HG02642 (cell line): Measurements from ENCODE around the gene ANKRD42.

Experiments used
- ATAC-seq: cut with Tn5 transposase; IDR thresholded peaks from one replicate; pipeline ENCODE4 v1.9.1; 2021; ENCODE audit warnings: mild to moderate bottlenecking; ENCODE audit not compliant: unreplicated experiment, poor library complexity

Gene ANKRD42

DNA sequence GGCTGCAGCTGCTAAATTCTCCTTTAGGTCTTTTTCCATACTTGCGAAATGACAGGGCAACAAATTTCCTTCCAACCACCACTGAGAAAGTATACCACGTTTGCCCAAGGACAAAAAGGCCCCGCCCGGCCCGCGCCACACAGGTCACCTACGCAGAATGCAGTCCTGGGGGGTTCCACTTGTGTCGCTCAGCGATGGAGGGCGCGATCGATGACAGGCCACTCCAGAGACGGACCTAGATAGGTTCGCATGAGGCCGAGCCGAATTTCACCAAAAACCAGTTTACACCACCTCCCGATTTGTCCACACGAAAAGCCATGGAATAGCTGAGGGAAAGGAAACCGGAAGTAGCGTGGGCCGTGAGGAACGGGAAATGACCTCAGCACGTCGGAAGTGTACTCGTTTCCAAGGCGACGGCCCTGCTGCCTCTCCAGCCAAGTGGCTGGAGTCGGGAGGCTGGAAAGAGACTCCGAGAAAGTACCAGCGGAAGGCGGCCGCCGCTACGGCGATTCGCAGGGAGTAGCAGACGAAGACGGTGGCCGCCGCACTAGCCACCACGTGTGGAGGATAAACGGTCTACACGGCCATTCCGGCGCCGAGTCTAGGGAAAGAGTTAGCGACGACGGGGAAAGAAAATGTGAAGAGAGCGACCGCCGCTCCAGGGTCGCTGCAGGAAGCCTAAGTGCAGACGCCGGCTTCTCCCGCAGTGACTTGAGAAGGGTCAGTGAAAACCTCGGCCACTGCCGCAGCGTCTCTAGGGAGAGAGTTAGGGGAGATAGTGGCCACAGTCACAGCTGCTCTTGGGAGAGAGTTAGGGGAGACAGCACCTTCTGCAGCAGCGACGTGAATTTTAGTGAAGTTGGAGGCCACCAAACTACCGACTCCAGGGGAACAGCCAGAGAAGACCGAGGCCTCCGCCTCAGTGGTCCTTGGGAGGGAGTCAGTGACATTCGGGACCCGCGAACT lies at the start of gene ANKRD42:
Gene ANKRD42 (plus strand): TSS at position 398 of the 966 bp plus-strand sequence. CDS start 959 bp downstream, outside the sequence.
- peak; percentile 95 for ATAC-seq

DNA sequence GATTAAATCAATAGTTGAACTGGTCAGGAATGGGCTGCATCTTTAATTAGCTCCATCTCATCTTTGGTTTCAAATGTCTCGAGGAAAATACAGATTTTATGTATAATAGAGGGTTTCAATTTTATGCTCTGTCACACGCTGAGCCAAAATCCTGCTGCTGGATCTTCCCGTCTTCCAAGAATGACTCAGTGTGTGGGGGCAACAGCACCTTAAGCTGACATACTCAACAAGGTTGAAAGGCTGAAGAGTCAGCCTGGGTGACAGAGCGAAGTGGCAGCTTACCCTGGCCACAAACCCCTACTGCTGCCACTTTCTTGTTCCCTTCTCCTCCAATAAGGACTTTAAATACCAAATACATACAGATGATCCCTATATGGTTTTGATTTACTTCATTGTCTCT lies 45.6 kb upstream of the ANKRD42 start:
- no peak for ATAC-seq

DNA sequence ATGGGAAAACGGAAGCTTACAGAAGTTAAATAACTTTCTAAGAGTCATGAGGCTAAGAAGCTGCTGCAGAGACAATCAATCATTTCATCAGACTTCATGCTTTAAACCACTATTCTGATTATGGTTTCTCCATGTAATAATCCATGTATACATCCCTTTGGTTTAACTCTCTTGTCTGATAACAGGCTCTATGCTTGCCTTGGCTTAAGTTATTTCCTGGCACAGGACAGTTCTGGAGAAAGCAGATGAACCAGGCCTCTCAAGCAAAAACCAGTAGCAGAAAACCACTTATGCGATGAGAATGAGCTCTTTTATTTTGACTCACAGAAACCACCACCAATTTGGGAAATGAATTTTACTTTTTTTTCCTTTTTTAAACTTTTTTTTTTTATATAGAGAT lies 43.1 kb upstream of the ANKRD42 start:
- ATAC-seq: no peak

DNA sequence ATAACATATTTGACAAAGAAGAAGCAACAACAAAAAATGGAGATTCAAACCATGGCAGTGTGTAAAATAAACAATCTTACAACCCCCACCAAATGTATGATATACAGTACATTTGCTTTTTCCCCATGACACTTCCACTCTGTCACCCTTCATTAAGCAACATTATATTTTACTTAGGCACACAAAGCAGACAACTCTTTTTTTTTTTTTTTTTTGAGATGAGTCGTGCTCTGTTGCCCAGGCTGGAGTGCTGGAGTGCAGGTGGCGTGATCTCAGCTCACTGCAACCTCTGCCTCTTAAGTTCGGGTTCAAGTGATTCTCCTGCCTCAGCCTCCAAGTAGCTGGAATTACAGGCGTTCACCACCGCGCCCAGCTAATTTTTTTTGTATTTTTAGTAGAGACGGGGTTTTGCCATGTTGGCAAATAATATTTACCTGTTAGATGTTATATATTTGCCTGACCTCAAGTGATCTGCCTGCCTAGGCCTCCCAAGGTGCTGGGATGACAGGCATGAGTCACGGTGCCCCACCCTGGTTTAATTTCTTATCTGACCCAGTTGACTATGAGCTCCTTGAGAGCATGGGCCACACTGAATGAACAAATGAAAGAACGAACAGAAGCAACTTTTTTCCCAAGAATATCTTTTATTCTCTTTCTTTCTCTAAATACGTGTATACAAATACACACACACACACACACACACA lies 42.1 kb upstream of the ANKRD42 start:
- ATAC-seq: no peak

DNA sequence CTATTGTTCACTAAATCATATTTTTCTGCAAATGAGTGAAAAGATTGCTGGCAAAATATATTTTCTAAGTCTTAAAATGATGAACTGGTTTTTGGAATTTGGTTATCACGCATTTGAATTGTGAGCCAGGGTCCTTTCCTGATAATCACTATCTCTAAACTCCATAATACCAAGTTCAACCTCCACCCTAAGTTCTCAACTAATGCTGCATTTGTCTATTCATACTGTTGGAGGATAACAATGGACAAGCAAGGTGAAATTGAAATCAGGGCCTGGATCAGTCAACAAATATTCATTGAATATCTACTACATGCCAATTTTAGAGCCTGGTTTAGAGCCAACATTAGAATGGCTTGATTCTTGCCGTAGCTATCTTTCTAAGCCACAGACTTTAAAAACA lies 41.2 kb upstream of the ANKRD42 start:
- no peak for ATAC-seq

DNA sequence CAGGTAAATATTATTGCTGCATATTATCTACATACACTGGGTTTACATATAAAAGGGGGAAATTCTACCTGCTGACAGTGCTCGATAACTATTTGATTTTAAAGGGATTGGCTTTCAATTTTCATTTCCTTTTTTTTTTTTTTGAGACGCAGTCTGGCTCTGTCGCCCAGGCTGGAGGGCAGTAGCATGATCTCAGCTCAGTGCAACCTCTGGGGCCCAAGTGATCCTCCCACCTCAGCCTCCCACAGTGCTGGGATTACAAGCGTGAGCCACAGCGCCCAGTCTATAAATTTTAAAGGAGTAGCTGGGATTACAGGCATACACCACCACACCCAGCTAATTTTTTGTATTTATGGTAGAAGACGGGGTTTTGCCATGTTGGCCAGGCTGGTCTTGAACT lies 39.7 kb upstream of the ANKRD42 start:
- ATAC-seq: no peak

DNA sequence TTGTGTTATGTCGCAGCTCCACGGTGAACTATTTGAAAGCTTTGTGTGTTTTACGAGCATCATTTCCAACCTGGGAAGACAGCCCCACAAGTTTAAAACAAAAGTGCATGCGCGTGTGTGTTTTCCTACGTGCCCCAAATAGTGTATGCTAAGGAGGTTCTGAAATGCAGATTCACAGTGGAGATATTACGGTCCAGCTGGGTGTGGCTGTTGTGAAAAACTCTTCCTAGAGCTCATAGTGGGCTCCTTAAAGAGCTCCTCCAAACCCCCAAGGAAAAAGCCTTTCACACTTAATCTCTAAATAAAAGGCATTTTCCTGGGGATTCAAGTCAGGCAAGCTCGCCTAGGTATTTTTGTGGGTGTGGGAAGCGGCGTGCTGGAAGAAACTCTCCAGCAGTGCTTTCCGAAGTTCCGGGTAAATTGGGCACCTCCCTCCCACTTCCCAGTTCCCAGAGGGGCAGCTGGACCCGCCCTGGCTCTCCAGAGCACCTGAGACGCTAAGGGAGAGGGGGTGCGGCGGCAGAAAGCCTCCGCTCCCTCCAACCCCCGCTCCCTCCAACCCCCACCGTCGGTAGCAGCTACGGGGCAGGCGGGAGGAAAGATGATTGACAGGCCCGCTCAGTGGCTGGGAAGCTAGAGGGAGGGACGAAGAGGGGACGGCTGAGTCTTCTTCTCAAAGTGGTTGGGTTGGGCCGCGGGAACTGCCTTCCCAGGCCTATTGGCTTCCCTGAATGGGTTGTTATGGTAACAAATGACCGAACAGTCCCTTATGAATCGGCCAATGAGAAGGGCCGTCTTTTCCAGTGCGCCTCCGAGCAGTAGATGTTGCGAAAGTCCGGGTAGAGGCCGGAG lies 37.1 kb upstream of the ANKRD42 start:
- peak; percentile 95 for ATAC-seq

DNA sequence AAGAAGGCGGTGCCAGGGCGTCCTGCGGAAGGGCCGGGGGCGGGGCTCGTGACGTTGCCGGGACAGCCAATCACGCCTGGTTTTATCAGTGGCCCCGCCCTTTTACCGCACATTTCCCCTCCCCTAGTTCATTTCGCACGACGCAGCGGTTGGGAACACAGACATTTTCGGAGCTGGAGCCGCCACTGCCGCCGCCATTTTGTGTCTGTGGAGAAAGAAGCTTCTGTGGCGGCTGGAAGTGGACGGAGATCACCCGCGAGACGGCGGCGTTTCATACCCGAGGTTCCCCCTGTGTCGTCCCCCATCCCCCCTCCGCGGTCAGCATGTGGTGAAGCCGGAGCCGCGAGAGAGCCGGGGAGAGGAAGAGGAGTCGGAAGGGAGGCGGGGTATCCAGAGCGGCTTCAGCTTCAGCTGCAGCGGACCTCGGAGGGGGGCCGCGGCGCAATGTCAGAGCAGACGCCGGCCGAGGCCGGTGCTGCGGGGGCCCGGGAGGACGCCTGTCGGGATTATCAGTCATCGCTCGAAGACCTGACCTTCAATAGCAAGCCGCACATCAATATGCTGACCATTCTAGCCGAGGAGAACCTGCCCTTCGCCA lies 36.4 kb upstream of the ANKRD42 start, which contains the start of gene PCF11:
Gene PCF11 (plus strand): TSS at position 136 of the 598 bp plus-strand sequence. CDS start 309 bp downstream, at position 445.
- ATAC-seq: peak; percentile 16

DNA sequence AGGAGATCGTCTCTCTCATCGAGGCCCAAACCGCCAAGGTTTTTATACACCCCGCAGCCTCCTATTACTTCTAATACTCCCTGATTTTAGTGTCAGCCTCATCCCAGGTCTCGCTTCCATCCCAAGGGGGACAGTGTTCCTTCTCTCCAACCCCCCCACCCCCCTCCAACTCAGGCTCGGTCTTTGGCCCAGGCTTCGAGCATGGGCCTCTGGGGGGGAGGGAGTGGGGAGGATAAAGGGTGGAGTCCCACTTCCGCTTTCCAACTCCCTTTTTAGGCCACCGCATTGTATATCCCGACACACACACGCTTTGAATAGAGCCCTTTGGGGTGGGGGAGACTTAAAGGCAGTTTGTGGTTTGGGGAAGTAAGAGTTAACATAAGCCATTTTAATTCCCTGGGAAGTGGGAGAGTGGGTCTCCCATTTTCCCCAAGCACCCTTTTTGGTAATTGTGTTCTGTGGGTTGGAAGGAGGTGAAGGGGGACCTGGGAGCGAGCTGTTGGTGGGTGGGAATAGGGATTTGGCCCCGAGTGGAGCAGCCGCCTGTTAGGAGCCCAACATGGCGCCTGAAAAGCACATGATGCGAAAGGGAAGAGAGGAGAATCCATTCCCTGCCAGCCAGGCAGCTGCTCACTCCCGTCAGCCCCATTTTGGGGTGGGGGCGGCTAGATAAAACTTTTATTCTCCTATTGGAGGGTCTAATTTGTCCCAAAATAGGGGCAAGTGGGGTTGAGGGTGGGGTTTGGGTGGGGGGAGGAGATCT lies 35.7 kb upstream of the ANKRD42 start:
- no peak for ATAC-seq

DNA sequence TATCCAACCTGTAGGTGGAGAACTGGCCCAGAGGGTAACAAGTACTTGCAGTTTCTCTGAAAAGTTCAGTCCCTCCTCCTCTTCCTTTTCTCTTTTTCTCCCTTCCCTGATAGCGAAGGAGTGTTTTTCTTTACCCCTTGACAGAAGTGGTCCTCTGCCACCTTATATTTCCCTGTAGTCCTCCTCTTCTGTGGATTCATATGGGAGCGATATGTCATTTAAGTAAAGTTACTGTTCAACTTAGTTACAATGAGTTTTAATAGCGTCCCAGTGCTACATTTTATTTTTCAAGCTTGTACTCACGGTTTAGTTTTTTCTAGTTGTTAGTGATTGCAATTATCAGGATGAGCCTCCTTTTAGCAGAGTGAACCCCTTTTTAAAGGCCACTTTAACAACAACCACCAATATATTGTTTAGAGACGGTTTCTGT lies 35.1 kb upstream of the ANKRD42 start:
- no peak for ATAC-seq

DNA sequence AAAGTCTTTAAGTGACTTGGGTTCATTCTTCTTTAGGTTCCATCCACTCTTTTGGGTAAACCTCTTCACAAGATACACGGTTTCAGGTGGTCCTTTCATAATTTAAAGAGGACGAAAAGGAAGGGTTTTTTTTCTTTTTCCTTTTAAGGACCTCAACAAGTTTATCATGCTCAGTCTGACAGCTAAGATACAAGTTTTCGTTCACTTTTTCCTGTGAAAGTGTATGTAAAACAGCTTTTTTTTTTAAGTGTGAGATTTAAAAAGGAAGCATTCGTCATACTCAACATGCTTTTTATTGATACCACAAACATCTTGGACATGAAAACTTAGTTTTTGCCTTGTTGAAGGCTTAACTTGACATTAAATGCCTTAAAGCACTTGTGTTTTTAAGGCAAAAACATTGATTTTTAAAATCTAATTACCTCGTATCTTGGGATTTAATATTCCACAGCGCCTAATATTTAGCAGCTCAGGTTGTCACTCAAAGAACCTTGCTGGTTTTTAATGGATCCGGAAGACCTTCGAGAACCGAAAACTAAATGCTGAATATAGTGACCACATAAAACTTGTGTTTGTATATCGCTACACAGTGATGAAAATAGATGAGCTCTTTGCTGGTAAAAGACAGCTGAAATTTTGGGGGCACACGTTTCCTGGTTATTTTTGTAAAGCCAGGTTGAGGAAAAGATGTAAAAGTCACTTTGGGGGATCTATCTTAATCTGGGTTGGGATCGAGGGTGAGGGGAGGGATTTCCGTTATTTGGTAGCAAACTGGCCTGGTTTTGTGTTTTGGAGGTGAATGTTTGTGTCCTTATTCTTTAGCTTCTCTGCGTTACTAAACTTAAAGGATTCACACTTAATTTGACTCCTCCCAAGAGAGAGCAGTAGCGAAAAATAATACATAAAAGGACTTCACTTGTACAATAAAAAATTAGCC lies 34.3 kb upstream of the ANKRD42 start:
- no peak for ATAC-seq

DNA sequence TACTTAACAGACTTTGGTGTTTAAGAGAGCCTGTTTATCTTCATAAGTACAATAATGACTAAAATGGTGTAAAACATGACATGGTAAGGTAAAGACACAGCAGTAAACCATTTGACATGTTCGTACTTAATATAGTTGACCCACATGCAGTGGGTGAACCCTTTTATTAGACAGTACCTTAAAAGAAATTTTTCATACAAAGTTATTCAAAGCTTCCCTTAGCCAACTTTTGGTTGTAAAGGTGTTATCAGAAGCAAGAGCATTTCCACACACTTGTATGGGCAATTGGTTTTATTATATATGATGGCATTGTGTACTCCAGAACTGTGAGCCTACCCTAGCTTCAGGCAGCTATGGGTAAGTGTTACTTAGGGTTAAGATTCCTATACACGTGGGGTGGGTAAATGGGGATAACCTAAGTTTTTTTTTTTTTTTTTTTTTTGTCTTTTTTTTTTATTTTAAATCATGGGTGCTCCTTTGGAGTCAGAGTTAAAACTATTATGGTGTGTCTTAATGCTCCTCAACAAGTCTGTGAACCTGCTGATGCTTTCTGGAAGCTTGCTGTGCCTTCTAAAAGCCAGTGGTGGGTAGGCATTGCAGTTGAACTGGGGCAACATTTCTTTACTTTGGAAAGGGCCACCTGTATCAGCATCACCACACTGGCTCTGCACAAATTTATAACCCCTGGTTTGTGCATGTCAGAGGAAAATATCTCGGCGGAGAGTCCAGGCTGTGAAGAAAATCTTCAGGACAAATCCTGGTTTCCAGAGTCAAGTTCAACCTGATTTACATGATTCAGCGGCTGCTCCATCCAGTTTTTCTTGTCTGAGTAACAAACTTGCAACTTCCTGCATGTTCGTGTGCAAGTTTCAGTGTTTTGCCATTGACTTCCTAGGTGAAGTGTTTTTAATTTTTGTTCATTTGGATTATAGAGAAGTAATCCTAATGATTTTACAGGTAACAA lies 33.3 kb upstream of the ANKRD42 start:
- ATAC-seq: no peak

DNA sequence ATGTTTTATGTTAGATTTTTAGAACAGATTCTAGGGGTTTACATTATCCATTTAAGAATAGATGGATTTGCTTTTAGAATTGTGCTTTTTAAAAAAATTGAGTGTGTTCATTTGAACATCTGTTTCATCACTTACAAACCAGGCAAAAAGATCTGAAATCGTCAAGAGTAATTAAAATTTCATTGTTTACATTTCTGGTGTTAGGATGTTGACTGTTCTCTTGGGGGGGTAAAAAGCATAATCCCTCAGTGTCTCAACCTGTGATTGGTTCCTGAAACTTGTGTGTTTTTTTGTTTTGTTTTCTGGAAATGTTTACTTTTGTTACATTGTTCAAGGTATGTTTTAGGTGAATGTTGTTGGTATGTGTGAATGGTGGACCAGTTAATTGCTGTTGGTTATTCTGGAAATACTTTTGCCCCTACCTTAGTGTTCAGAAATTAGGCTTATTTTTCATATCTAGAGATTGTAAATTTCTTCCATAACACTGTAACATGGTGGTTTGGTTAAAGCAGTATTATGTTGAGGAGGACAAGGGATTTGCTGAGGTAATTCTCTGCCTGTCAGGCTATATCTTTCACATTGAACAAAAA lies 31.8 kb upstream of the ANKRD42 start:
- no peak for ATAC-seq

DNA sequence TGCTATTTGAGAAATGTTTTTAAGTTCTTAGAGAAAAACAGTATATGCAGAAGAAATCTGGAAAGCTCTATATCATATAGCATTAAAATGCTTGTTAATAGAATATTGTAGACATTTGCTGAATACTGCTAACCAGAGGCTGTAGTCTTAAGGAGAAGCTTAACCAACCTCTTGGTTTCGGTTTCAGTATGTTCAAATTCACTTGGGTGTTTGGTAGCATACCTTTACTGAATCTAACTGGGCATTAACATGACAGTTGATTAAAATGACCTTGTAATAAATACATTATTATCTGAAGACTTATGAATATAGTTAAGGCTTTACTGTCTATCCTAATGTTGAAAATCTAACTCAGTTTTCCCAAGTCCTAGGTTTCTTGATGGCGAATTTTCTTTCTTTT lies 31.1 kb upstream of the ANKRD42 start:
- ATAC-seq: peak; percentile 46

DNA sequence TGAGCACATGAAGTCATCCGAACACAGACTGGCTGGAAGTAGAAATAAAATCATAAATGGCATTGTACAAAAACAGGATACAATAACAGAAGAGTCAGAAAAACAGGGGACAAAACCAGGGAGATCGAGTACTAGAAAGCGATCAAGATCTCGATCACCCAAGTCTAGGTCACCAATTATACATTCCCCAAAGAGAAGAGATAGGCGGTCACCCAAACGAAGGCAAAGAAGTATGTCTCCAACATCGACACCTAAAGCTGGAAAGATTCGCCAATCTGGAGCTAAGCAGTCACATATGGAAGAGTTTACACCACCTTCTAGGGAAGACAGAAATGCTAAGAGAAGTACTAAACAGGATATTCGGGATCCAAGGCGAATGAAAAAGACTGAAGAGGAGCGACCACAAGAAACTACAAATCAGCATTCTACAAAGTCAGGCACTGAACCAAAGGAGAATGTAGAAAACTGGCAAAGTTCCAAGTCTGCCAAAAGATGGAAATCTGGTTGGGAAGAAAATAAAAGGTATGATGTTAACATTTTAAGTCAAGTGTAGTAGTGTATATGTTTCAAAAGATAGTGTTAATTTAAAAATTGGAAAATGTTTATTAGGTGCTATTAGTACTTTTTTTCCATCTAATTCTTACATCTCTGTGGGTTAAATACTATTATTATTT lies 27.2 kb upstream of the ANKRD42 start:
- no peak for ATAC-seq

DNA sequence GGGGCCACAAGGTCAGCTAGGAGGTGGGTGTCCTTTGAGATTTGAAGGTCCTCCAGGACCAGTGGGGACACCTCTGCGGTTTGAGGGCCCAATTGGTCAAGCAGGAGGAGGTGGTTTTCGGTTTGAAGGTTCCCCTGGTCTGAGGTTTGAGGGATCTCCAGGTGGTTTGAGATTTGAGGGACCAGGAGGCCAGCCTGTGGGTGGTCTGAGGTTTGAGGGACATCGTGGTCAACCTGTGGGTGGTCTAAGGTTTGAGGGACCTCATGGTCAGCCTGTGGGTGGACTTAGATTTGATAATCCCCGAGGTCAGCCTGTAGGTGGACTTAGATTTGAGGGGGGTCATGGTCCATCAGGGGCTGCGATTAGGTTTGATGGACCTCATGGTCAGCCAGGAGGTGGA lies 24.8 kb upstream of the ANKRD42 start:
- ATAC-seq: no peak
